Epidermal melanocyte (primary cell): ENCODE measurements around the gene MYO15A.

Experiments
- DNase-seq: peaks from one replicate; pipeline ENCODE4 v3.0.0; 2011; ENCODE audit warnings: low spot score; ENCODE audit not compliant: insufficient read length

The MYO15A gene

GRCh38 chr17:18101828-18102227 is 6.7 kb upstream of the MYO15A start:
- DNase-seq: no peak

- DNase-seq: no peak
Measured at GRCh38 chr17:18102640-18103039, 5.9 kb upstream of the MYO15A start.

DNA sequence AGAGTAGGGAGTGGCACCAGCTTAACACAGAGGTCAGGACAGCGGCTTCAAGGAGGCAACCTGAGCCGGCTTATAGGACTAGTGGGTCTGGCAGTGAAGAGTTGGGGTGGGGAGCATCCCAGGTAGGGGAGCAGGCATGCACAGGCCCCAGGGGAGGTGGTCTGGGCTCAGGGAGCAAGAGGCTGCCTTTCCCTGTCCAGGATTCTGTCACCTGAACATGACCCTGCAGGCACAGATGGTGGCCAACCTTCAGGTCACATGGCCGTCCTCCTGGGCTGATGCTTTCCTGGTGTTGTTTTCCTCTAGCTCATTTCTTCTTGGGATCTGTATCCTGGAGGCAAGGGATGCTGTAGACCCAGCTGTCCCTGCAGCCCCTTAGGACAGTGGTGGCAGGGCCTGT is 3.5 kb upstream of the MYO15A start:
- DNase-seq: no peak

DNA sequence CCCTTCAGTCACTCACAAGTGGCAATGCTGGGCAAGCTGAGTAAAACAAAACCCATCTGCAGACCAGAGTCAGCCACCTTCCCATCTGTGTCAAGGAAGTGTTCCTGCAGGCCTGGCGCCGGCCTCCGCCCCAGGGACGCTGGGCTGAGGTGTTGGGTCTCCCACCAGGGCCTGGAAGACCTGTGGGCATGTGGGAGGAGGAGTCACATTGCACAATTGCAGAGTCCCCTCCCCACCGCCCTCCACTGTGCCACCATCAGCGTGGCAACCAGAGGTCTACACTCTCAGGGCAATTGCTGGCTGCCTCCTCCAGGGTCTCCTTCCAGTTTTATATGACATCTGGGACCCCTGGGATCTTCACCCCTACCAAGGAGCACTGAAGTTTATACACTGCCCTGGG is 3.0 kb upstream of the MYO15A start:
- DNase-seq: no peak

DNA sequence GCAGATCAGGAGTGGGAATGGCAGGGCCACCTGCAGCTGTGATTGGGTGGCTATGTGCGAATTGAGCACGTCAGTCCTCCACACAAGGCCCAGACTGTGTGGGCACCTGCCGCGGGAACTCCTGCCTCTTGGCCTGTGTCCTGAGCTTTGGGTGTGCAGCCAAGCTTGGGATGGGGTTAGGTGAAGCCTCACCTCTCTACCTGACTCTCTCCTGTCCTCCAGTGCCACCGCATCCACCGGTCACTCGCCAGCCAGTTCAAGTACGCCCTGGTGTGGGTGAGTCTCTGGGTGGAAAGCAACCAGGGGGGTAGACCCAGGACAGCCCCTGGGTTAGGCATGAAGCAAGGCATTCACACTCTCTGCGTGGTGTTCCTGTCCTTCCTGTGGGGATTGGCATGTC is 2.3 kb upstream of the MYO15A start:
- no peak for DNase-seq

DNA sequence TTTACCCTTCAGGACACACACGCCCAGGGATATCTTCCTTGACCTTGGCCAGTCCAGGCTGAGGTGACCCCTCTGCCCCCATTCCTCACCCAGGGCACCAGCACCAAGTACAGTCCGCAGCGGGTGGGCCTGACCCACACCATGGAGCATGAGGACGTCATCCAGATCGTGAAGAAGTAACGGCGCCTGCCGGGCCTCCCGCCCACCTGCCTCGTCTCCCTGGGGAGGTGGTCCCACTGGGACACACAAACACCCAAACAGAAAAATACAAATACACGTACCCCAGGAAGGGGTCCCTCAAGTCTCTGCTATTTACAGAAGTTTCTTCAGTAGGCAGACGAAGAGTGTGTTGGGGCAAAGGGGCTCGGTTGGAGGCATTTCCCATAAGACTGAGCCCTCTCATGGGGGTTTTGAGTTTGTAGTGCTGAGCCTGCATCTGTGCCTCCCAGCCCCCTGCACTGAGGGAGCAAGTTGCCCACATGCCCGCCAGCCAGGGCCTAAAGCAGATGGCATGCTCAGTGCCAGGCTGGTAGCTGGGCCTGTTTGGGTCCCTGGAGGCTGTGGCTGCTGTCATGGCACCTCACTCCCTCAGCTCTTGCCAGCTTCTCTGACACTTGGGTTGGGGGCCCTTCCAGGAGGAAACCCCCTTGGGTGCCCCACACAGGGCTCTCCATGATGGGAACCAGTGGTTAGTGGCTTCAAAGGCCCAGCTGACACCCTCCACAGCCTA is 1.3 kb upstream of the MYO15A start:
- no peak for DNase-seq

GRCh38 chr17:18107971-18108370 is 585 bp upstream of the MYO15A start:
- no peak for DNase-seq

- DNase-seq: no peak
Measured at GRCh38 chr17:18109935-18110485, 1.5 kb downstream of the MYO15A start.

- DNase-seq: no peak
Measured at GRCh38 chr17:18110636-18111145, 2.1 kb downstream of the MYO15A start.

- DNase-seq: no peak
Measured at GRCh38 chr17:18111330-18111971, 2.9 kb downstream of the MYO15A start.

DNA sequence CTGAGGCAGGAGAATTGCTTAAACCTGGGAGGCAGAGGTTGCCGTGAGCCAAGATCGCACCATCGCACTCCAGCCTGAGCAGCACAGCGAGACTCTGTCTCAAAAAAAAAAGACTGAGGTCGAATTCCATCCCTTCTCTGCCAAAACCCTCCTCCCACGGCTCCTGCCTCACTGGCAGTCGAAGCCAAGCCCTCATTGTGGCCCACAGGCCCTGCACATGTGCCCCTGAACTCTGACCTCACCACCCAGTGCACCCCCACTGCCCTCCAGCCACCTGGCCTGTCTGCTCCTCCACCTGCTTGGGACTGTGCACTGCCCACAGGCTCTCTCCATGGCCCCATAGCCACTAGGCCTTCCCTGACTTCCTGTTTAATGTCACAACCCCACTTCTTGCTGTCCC is 7.0 kb downstream of the MYO15A start:
- DNase-seq: no peak

GRCh38 chr17:18116078-18116477 is 7.5 kb downstream of the MYO15A start:
- DNase-seq: no peak

- no peak for DNase-seq
Measured at GRCh38 chr17:18117533-18117932, 9.0 kb downstream of the MYO15A start.

DNA sequence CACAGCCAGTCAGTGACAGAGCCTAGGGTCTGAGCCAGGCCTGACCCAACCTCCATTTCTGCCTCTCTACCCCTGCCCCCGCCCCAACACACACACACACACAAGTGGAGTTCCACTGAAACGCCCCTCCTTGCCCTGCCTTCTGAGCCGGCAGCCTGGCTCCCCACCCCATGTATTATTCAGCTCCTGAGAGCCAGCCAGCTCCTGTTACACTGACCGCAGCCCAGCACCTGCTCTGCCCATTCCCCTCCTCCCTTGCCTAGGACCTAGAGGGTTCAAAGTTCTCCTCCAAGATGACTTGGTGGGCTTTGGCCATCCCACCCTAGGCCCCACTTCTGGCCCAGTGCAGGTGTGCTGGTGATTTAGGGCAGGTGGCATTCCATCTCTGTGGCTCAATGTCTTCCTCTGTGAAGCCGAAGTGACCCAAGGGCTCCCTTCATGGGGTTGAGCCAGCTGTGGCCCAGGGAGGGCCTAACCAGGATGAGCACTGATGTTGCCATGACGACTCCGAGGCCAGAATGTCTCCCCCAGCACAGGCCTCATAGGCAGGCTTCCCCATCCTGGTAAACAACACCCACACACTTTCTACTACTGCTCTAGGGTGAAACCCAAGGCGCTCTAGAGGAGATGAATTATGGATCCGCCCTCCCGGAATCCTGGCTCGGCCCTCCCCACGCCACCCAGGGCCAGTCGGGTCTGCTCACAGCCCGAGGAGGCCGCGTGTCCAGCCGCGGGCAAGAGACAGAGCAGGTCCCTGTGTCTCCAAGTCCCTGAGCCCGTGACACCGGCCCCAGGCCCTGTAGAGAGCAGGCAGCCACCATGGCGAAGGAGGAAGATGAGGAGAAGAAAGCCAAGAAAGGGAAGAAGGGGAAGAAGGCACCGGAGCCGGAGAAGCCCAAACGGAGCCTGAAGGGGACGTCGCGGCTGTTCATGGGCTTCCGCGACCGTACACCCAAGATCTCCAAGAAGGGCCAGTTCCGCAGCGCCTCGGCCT is 9.7 kb downstream of the MYO15A start:
- no peak for DNase-seq

- DNase-seq: no peak
Measured at GRCh38 chr17:18119166-18119745, 10.7 kb downstream of the MYO15A start.

GRCh38 chr17:18119938-18120337 is 11.4 kb downstream of the MYO15A start:
- no peak for DNase-seq

DNA sequence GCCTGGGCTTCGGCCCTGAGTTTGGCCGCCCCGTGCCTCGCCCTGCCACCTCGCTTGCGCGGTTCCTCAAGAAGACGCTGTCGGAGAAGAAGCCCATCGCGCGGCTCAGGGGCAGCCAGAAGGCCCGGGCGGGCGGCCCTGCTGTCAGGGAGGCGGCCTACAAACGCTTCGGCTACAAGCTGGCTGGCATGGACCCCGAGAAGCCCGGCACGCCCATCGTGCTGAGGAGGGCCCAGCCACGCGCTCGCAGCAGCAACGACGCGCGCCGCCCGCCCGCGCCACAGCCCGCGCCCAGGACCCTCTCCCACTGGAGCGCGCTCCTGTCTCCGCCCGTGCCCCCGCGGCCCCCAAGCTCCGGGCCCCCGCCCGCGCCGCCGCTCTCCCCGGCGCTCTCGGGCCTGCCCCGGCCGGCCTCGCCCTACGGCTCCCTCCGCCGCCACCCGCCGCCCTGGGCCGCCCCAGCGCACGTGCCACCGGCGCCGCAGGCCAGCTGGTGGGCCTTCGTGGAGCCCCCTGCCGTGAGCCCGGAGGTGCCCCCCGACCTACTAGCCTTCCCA is 12.0 kb downstream of the MYO15A start:
- no peak for DNase-seq

- no peak for DNase-seq
Measured at GRCh38 chr17:18121144-18121910, 12.8 kb downstream of the MYO15A start.

GRCh38 chr17:18122990-18123753 is 14.6 kb downstream of the MYO15A start:
- no peak for DNase-seq
